ENCODE results near the gene PRDM15.

The PRDM15 gene

GRCh38 chr21:41907496-41908258, 28.5 kb upstream of the PRDM15 start:
- Histone ChIP-seq H3K9me3 (ENCODE audit: severe bottlenecking) (no peaks in the 10 kb centered on the region), H3K27ac (no peak overlapping the region), H3K36me3 (peaks cover 67% of the 10 kb centered on the region), H3K27me3 (ENCODE audit: insufficient read depth, low read depth, severe bottlenecking) (no peaks in the 10 kb centered on the region), H3K4me3 (ENCODE audit: low read depth, low read length) (no peak overlapping the region)
- no peak for TF ChIP-seq CTCF (IDR thresholded peaks at IDR 0.05; ENCODE audit: low read depth, low read length)
- no peak for DNase-seq

- Histone ChIP-seq H3K27me3 (ENCODE audit: insufficient read depth, low read depth, severe bottlenecking) (no peaks in the 10 kb centered on the region), H3K27ac (no peak overlapping the region), H3K9me3 (ENCODE audit: severe bottlenecking) (no peaks in the 10 kb centered on the region), H3K4me3 (ENCODE audit: low read depth, low read length) (no peak overlapping the region), H3K36me3 (peaks cover 67% of the 10 kb centered on the region)
- no peak for TF ChIP-seq CTCF (IDR thresholded peaks at IDR 0.05; ENCODE audit: low read depth, low read length)
- DNase-seq = no peak
These were observed 27.6 kb upstream of the PRDM15 start for GRCh38 chr21:41906770-41907169.

GRCh38 chr21:41903559-41904351, 24.6 kb upstream of the PRDM15 start:
- H3K4me3 ChIP-seq (ENCODE audit: low read depth, low read length) = no peak overlapping the region
- no peak for DNase-seq
- no peak overlapping the region for H3K27ac ChIP-seq
- H3K27me3 ChIP-seq (ENCODE audit: insufficient read depth, low read depth, severe bottlenecking) = no peaks in the 10 kb centered on the region
- peaks cover 73% of the 10 kb centered on the region for H3K36me3 ChIP-seq
- TF ChIP-seq CTCF (IDR thresholded peaks at IDR 0.05; ENCODE audit: low read depth, low read length) = no peak
- H3K9me3 ChIP-seq (ENCODE audit: severe bottlenecking) = no peaks in the 10 kb centered on the region

GRCh38 chr21:41902946-41903345, 23.8 kb upstream of the PRDM15 start:
- H3K9me3 ChIP-seq (ENCODE audit: severe bottlenecking) = no peaks in the 10 kb centered on the region

GRCh38 chr21:41901782-41902181, 22.6 kb upstream of the PRDM15 start:
- TF ChIP-seq CTCF (IDR thresholded peaks at IDR 0.05; ENCODE audit: low read depth, low read length) = no peak
- no peak overlapping the region for H3K4me3 ChIP-seq (ENCODE audit: low read depth, low read length)
- H3K27me3 ChIP-seq (ENCODE audit: insufficient read depth, low read depth, severe bottlenecking) = no peaks in the 10 kb centered on the region
- DNase-seq = no peak
- peaks cover 62% of the 10 kb centered on the region for H3K36me3 ChIP-seq
- H3K9me3 ChIP-seq (ENCODE audit: severe bottlenecking) = no peaks in the 10 kb centered on the region
- H3K27ac ChIP-seq = no peak overlapping the region

More at GRCh38 chr21:41902946-41903345, 23.8 kb upstream of the PRDM15 start:
- TF ChIP-seq CTCF (IDR thresholded peaks at IDR 0.05; ENCODE audit: low read depth, low read length) = no peak
- peaks cover 71% of the 10 kb centered on the region for H3K36me3 ChIP-seq
- no peak overlapping the region for H3K4me3 ChIP-seq (ENCODE audit: low read depth, low read length)
- no peaks in the 10 kb centered on the region for H3K27me3 ChIP-seq (ENCODE audit: insufficient read depth, low read depth, severe bottlenecking)
- H3K27ac ChIP-seq = no peak overlapping the region
- no peak for DNase-seq
